Activated gamma-delta T cell (primary cell): ENCODE data around the gene PHACTR3.

Experiments
- DNase-seq: peaks from one replicate; lab custom pipeline; 2025; lab: John Stamatoyannopoulos, UW

PHACTR3 gene

DNA sequence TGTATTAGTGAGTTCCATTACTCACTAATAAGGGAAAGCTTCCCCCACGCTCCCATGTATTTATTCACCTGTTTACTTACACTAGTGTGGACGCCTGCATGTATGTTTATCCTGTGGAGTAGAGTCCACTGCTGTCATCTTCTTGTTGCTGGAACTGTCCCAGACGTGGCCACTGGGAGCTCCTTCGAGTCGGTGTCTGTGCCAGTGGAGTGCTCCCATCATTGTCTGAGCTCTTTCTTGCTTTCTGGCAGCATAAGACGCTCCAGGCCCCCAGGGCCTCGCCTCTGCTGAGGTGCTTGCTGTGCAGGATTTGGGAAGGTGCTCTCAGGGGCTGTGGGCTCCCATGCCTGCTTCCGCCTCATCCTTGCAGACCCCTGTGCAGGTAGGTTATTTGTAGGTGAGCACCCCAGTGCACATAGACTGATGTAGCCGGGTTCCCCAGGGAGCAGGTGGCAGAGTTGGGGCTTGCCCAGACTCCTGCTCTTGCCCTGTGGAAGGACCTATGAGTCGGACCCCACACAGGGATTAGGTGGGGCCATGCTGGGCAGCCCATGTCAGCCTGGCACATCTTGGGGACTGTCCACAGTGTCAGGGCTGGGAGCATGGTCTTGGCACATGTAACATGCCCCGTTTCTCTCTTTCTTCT, 16.6 kb downstream of the PHACTR3 start:
- DNase-seq = no peak

DNA sequence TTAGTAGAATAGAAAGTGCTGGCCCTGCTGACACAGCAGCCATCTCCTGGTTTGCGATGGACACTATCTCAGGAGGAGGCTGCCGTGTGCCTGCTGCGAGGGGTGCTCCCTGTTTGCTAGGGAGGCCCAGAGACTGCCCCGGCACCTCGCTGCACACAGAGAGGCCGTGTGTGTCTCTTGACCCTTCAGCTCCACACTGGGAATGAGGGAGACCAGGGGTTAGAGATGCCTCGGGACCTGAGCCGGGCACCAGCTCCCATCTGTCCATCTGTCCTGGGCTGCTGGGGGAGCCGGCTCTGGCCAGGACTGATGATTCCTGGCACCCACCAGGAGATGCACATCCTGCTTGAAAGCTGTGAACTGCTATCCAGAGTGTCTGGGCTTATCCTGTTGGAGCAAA, 18.2 kb downstream of the PHACTR3 start:
- no peak for DNase-seq

DNA sequence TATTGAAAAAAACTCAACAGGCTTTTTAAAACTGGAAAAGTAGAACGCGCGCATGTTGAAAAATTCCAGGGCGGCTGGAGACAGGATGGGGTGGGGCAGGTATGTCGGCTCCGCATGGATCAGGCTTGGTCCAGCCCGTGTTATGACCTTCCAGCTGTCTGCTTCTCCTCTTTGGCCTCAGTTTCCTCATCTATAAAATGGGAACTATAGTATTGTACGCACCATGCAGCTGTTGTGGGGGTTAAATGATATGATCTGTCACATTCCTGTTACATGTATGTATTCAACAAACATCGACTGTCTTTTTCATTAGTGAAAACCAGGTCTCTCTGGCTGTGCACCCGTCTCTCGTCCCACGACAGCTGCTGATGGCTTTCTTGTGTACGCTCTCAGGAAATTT, 18.8 kb downstream of the PHACTR3 start:
- DNase-seq = no peak

DNA sequence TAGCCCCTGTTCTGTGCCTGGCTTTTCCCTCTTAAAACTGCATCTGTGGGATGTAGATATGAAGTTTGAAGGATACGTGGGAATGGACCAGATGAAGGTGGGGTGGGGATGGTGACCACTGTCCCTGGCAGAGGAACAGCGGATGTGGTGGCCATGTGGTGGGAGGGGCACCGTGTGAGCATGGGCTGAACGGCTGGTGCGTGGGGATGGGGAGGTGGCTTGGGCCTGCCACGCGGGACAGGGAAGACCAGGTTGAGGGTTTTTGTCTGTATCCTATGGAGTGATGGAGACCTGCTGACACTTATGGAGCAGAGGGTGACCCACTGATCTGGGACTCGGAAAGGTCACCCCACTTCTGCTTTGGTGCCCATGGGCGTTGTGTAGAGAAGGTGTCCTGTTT, 19.2 kb downstream of the PHACTR3 start:
- DNase-seq = no peak

DNA sequence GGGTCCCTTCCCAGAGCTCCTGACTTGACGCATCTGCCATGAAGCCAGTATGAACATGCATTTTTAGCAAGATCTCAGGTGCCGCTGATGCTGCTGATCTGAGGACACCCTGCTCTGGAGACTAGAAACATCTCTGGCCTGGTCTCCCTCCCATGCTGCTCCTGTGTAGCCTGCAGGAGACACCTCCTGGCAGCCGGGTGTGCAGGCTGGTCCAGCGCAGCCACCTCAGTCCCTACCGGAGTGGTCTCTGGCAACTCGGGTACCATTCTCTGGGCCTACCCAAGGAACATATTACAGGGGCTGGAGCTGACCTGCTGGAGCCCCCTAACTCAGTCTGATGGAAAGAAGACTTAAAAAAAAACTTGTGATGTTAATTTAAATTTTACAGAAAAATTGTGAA, 20.1 kb downstream of the PHACTR3 start:
- no peak for DNase-seq

DNA sequence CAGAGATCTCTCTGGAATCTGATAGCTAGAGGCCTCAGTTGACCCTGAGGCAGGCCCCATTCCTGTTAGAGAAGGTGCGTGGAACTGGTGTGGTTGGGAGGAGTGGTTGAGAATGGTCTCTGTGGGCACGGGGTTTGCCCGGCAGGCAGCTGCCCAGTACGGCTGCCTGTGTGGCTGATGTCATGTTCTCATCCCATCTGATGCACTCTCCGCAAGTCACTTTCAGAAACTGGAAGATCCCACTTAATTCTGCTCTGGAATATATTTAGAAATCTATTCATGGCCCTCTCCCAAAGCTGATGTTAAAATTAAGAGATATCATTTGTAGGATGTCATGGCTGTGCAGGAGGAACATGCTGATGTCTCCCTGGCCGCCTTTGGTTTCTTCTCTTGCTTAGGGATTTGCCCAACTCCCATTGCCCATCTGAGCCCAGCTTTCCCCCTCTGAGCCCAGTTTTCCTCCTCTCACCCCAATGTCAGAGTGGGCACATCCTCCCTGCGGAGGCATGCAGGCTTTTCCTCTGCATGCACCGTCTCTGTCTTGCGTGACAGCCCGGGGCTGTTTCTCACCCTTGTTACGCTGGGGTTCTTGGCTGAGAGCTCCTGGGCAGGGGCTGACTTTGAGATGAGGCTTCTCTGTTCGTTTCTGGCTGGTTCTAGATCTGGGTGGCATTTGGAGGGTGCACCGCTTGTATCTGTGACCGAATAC, 21.0 kb downstream of the PHACTR3 start:
- DNase-seq = no peak

DNA sequence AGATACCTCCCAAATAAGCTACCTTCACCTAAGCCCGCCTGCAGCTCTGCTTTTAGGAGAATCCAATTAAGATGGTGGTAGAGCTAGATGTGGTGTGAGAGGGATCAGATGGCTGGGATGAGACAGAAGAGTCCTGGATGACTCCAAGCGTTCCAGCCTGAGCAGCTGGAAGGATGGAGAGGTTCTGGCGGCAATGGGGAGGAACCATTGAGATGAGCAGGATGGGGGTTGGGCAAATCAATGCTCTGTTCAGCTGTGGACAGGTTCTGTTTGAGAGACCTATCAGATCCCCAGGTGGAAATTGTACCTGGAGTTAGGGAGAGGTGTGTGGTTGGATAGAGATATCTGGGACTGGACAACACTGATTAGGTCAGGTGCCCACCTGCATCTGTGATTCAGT, 23.0 kb downstream of the PHACTR3 start:
- DNase-seq = no peak

DNA sequence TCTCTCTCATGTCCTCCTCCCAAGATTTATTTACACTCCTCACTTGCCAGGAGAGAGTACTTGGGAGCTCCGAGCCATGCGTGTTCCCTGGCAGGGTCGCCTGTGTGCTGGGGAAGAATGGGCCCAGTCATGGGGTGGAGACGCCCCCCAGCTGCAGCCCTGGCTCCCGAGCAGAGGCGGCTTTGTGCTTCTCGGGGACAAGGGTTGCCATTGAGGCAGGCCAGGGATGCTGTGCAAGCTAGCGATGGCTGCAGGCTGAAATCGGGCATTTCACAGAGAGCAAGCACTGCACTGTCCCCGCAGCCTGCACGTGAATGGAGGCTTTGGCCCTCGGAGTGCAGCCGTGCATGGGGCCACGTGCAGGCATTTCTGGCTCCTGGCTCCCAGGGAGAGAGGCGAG, 23.8 kb downstream of the PHACTR3 start:
- no peak for DNase-seq

DNA sequence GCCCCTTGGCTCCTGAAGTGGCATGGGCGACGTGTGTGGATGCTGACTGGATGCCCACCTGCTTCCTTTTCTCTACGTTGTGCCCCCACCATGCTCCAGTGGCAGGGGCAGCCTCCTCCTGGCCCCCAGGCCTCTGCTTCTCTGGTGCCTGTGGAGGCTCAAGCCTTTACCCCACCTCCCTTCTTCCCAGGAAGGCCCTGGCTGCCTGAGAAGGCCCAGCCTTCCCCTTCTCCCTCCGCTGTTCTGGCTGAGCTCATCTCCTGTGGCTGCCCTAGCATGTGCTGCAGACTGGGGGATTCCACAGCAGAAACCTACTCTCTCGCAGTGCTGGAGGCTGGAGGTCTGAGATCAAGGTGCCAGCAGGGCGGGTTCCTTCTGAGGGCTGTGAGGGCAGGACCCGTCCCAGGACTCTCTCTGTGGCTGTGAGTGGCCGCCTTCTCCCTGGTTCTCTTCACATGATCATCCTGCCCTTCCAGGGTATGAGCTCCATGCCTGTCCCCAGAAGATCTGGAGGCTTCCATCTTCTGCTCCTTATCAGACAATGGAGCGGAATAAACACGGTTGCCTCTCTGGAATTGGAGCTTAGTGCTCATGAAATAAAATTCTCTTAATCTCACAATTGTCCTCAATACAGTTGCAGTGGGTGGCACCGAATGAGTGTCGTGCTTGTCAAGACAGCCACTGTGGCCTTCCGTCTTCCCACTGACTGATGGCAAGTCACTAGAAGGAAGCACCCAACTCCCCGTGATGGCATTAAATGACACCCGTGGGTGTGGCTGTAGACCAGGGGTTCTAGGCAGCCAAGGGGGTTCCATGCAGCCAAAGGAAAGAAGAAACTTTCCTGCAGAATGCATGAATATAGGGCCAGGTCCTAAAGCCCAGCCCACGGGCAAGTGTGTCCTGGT, 25.1 kb downstream of the PHACTR3 start:
- DNase-seq = no peak

DNA sequence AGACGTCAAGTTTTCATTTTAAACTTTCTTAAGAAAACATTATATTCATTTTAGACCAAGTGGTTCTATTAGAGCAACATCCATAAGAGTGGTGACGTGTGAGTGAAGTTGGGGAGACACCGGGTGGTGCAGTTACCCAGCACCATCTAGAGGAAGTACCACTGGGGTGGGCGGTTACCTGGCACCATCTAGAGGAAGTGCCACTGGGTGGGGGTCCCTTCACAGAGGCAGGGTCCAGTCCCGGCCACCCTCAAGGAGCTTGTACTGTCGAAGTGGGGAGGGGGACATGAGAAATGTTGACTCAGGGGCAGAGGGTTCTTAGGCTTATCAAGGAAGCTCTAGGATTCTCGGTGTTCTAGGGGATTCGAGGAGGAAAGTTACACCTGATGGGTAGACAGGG, 26.2 kb downstream of the PHACTR3 start:
- no peak for DNase-seq

DNA sequence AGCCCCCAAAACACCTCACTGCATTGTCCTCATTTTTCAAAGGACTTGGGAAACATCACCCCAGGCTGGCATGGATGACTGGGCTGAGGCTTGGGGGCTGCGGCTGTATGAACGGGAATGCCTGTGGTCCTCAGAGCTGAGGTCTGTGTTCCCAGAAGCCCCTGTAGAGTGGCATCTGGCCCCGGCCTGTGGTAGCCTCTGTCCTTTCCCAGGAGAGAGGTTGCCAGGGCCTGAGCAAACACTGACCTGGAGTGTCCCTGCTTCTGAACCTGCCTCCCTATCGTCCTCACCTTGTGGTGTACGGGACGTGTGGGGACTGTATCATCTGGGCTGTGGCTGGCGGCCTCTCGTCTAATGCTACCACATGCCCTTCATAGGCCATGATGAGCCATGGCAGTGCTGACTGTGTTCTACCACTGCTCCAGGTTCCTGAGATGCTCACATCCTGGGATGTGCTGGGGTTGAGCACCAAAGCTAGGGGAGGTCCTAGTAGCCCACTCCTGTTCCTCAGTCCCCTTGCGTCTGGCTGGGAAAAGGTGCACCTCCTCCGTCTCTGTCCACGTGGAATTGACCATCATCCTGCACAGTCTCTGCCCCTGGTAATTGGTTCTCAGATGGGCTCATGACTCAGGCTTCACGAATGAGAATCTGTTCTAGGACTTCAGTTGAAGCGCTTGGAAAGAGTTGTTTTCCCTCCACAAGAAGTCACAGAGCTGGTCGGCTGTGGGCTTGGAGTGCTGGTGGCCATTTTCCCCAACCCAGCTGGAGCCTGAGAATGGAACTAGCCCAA, 27.6 kb downstream of the PHACTR3 start:
- no peak for DNase-seq

DNA sequence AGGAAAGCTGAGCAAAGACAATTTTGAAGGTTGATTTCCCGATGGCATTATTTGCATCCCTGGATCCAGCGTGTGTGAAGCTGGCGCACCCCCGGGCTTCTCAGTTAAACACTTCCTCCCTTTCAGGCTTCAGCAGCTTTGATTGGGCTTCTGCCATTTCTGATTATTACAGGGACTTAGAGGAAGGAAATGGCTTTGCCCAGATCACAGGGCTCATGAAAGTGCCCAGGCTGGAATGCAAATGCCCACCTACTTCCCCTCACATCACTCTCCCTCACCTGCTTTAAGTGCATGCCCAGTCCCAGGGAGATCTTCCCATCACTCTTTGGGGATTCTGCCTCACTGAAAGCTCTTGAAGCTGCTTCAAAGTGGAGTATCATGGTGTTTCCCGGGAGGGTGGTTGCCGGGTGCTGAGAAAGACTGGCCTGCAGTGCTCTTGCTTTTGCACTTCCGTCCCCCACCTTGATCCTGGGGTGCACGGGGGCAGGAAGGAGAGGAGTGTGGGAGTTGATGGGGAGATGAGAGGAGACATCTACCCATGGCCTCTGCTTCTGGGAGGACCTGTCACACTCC, 28.3 kb downstream of the PHACTR3 start:
- no peak for DNase-seq

DNA sequence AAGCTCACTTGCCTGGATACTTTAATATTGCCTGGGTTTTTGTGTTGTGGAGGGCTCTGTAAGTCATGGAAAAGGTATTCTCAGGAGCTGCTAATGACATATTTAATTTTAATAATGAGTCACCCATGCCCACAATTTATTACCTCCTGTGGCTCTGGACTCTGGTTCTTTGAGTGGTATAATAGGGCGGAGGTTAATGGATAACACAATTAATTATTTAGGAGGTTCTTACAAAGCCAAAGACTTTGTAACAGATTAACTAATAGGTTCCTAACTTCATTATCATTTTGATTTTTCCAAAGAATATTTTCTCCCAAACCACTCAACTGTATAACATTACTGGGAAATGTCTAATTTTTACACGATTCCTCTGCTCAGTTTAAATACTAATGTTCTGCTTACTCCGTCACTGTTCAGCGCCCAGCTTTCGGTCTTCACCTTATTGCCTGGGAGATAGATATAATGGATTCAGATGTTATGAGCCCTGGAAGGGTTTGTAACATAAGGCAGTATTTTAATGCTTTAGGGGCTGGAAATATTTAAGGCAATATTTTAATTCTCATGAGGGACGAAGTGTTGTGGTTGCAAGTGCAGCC, 29.4 kb downstream of the PHACTR3 start:
- no peak for DNase-seq

DNA sequence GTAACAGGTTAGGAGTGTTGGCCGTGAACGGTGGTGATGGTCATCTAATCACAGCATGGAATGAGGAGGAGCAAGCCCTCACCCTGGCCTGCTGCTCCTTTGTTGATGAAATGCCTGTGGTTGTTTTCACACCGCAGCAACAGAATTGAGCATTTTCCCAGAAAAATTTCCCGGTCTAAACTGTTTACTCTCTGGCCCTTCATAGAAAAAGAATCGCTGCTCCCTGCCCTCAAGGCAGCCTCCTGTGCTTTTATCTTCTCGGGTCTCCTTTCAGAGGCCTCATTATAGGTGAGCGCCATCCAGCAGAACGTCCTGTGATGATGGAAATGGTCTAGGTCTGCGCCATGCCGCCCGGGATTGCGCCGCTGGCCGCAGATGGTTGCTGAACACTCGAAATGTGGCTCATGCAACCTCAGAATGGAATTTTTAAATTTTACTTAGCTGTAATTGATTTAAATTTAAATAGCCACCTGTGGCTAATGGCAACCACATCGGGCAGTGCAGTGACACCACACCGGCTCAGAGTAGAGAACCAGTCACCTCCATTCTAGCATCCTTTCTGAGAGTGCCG, 30.2 kb downstream of the PHACTR3 start:
- no peak for DNase-seq

DNA sequence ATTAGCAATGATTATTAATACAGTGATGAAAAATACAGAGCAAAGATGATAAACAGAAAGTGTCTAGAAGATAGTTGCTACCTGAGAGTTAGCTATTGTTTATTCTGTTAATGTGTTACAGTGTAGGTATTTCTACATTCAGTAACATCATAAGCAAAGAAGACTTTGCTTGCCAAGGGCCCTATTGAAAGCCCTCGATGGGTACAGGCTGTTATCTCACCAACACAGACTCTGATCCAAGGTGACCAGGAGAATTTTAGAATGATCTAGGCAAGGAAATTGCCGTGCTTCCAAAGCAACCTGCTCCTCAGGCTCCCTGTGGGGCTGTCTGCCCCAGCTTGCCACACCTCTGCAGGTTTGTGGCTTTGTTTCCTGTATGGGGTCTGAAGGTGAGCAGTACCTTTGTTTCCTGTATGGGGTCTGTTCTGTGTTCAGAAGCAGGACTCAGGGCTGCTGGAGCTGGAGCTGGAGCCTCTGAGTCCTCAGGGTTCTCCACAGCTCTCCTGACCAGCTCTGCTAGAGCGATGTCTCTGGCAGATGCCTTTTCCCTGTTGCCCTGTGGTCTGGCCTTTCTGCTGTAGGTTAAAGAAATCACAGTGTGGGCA, 32.5 kb downstream of the PHACTR3 start:
- no peak for DNase-seq

DNA sequence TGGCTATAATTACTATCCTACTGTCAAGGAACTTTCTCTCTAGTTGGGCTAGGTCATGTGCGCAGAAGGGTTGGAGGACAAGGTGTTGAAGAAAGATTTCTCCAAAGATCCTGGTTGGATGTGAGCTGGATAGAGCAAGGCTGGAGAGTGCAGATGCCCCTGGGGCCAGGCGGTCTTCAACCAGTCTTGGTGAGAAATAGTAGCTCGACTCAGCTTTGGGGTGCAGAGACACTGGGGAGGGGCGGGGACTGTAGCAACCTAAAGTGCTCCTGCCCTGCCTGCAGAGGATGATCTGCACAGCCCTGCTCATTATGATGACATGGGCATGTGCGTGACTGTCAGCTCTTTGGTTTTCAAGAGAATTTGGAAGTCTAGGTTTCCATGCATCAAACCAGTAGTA, 35.9 kb downstream of the PHACTR3 start:
- no peak for DNase-seq

DNA sequence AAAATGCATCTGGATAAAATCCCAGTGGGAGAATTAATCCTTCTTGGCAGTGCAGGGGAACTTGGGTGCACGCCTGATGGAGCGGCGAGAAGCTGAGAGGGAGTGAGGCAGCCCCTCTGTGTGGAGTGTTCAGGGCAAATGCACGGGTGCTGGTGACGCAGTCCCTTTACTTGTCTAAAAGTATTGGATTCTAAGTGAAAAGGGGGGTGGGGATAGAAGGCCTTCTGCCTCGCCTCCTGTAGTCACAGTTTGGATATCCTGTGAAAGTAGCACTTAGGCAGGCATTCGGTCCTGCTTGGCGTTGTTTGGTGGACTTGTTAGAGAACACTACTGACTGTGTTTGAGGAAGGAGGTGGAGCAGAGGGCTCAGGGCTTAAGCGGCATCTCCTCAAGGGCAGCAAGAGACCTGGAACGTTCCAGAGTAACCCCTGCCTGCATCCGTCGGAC, 39.3 kb downstream of the PHACTR3 start:
- no peak for DNase-seq

DNA sequence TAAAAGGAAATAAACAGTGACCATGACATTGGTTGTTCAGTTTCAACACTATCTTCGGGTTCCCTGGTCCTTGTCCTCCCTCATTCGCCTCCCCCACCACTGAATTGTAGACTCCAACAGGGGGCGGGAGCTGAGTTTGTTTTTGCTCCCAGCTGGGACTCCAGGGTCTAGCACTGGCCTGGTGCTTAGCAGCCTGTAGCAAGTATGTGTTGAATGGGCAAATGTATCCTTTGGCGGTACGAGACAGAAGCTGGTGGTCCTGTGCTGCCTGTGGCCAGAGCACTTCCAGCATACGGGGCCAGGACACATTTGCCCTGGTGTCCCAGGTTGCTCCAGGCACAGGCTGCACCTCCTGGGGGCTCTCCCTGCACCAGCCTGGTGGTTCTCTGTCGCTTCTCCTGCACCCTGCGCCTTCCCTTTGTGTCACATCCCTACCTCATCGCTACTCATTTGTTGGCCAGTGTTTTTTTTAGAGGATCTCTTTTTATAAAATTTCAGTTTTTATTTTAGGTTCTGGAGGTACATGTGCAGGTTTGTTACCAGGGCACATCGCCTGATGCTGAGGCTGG, 40.1 kb downstream of the PHACTR3 start:
- DNase-seq = no peak

DNA sequence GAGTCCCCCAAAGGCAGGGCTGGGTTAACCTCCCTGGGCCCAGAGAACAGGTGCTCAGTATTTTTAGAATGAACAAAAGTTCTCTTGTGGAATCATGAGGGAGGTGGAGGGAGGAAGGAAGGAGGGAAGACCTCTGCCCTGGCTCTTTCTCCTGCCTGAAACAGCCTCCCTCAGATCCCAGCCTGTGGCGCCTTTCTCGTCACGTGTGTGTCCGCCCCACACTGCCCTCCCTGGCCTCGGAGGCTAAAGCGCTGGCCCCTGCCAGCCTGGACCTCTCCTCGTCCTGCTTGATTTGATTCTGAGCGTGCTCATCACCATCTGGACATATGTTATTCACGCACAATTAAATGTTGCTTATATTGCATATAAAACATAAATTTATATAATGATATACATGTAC, 40.9 kb downstream of the PHACTR3 start:
- DNase-seq = no peak

DNA sequence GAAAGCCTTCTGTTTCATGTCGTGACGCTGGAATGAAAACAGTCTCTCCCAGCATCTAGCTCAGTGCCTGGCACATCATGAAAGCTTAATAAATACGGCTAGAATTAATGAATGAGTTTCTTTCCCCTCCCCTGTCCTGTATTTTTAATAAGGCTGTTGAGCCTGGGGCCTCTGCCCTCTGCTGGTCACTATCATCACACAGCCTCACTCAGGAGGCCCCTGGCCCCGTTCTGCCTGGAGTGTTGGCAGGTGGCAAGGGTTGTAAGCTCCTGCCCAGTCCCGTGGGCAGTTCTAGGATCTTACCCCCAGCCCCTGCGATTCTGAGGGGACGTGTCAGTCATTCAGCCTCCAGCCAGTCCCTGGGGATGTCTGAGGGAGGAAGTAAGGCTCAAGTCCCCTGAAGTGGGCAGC, 41.4 kb downstream of the PHACTR3 start:
- no peak for DNase-seq
